WI38 (cell line): ENCODE data around the gene PSMD1.
A peak's percentile ranks its signal among the peaks of the same experiment; 100 is the strongest.
"Not testable (repeated sequence)": the region's sequence is repeated elsewhere in the genome, so short reads cannot be mapped to it uniquely, and the experiment has no call there.

Experiments used
- H3K4me3 ChIP-seq: 2 replicates; pipeline ENCODE4 v1.5.1; 2011; ENCODE audit warnings: low read depth, mild to moderate bottlenecking, control low read depth, low read length
- CTCF ChIP-seq: IDR thresholded peaks from 2 replicates; pipeline ENCODE4 v1.5.1; 2012; ENCODE audit warnings: low read depth, mild to moderate bottlenecking, control low read depth, low read length

PSMD1 gene

GRCh38 chr2:231189571-231190495 is 133.2 kb downstream of the PSMD1 start:
- TF ChIP-seq CTCF: no peak
- H3K4me3 ChIP-seq: no peak overlapping the region

GRCh38 chr2:231190531-231191197 is 134.0 kb downstream of the PSMD1 start:
- no peak overlapping the region for H3K4me3 ChIP-seq
- no peak for TF ChIP-seq CTCF

GRCh38 chr2:231191896-231192872 is 135.5 kb downstream of the PSMD1 start:
- peak; percentile 80 for TF ChIP-seq CTCF
- H3K4me3 ChIP-seq: no peak overlapping the region

GRCh38 chr2:231193216-231193615 is 136.5 kb downstream of the PSMD1 start:
- no peak for TF ChIP-seq CTCF
- H3K4me3 ChIP-seq: no peak overlapping the region

GRCh38 chr2:231196592-231196991 is 139.9 kb downstream of the PSMD1 start:
- TF ChIP-seq CTCF: no peak
- no peak overlapping the region for H3K4me3 ChIP-seq

- H3K4me3 ChIP-seq: not testable (repeated sequence)
These were observed 140.5 kb downstream of the PSMD1 start for GRCh38 chr2:231197196-231197595.

GRCh38 chr2:231197706-231198290 is 141.1 kb downstream of the PSMD1 start:
- TF ChIP-seq CTCF: no peak
- H3K4me3 ChIP-seq: peak overlapping the region; percentile 85
